ENCODE measurements around the gene FREM2. TPM values are rescaled to one million over a fixed set of nuclear protein-coding genes. Genes with fewer than 3 reads are reported as not detected.

Gene FREM2
- total RNA-seq, 1 experiment from 2014 or later: 2.5 TPM

DNA sequence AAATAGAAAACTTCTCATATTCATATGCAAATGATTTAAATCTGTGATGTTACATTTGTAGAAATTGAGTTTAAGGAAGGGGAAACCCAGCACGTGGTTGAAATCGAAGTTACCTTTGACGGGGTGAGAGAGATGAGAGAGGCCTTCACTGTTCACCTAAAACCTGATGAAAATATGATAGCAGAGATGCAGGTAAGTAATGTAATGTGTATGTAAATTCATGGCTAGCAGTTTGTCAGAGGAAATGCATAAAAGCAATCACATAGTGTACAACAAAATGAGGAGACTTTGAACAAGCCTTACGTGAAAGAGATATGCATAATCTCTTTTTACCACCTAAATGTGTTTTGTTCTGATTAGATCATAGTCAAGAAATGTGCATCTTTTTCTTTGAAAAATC, 169.2 kb downstream of the FREM2 start:
- DNase-seq (ENCODE audit: low read depth, low spot score): no peak
- in situ Hi-C loops (cut with HindIII; ENCODE audit: low pct_unique_long_range_greater_than_20kb, low sequenced_read_pairs): no loop called here

DNA sequence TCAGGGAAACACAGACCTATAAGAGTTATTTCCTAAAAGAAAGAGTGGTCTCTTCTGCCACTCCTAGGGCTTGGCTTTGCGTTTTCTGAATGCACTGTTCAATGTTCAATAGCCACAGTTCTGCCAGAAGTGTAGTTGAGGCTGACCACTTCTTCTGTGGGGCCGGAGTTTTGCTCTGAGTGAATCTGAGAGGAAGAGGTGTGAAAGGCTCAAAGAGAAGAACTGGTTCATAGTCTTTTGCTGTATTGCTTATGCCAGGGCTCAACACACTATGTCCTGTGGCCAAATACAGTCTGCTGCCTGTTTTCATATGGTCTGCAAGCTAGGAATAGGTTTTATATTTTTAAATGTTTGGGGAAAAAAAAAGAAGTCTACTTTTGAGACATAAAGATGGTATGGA, 175.6 kb downstream of the FREM2 start:
- DNase-seq (ENCODE audit: low read depth, low spot score): no peak
- in situ Hi-C loops (cut with HindIII; ENCODE audit: low pct_unique_long_range_greater_than_20kb, low sequenced_read_pairs): no loop called here

DNA sequence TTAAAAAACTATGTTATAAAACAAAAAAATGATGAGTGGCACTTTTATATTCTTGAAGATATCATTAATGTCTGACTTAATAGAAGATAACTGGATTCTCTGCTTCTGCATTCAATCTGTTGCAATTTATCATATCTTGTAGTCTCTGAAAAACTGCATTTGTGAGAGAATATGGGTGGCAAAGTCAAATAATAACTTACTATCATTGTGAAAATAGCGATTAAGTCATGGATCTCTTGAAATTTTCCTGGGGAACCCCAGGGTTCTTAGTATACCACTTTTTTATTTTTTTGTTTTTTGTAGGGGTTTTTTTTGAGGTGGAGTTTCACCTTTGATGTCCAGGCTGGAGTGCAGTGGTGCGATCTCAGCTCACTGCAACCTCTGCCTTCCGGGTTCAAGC, 176.7 kb downstream of the FREM2 start:
- in situ Hi-C loops (cut with HindIII; ENCODE audit: low pct_unique_long_range_greater_than_20kb, low sequenced_read_pairs): no loop called here

DNA sequence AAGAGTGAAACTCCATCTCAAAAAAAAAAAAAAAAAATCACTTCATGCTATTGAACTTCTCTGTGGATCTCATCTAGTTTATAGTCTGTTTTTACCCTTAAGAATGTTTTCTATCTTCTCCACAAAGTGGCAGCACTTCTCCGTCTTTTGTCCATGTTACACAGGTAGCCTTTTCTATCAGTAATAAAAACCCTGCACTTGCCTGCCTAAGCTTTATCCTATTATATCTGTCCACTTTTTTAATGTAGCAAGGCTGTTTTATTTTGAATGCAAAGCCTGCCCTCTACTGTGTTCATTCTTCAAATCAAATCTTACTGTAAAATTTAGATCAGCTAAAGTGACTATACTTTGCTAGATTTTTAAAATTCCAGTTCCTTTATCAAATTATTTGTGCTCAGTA, 179.8 kb downstream of the FREM2 start:
- in situ Hi-C loops (cut with HindIII; ENCODE audit: low pct_unique_long_range_greater_than_20kb, low sequenced_read_pairs): no loop called here
- DNase-seq (ENCODE audit: low read depth, low spot score): peak; percentile 48

More for the DNA sequence above, 176.7 kb downstream of the FREM2 start:
- no peak for DNase-seq (ENCODE audit: low read depth, low spot score)

DNA sequence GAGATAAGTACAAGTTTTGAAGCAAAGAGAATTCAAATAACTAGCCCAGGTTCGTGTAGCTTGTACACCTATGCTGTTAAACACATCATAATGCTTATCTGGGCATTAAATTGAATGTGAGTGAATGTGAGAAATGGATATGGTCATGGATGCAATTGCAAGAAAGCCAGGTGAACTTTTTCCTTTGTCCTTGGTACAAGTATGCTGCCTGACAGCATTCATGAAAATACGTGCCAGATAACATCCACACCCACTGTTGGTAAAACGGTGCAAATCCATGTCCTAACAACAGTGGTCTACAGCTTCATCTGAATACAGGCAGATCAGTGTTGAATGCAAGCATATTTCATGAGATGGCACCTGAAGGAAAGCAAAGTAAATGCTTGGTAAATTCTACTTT, 181.5 kb downstream of the FREM2 start:
- in situ Hi-C loops (cut with HindIII; ENCODE audit: low pct_unique_long_range_greater_than_20kb, low sequenced_read_pairs): no loop called here
- DNase-seq (ENCODE audit: low read depth, low spot score): no peak

DNA sequence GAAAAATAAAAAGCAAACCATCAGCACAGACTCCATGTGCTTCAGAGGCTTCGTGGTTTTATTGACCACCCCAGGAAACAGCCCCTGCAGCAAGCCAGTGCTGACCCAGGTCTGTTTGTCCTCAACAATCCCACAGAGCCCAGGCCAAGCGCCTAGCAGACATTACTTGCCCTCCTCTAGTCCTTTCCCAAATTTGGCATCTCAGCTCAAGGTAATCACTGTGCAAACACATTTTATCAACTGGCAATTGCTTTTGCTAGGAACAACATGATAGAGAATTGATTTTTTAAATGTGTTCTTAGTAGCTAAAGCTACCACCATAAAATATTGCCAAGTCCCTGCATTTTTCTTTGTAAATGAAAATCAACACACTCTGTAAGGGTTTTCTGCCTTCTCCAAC, 182.0 kb downstream of the FREM2 start:
- DNase-seq (ENCODE audit: low read depth, low spot score): no peak
- in situ Hi-C loops (cut with HindIII; ENCODE audit: low pct_unique_long_range_greater_than_20kb, low sequenced_read_pairs): no loop called here

DNA sequence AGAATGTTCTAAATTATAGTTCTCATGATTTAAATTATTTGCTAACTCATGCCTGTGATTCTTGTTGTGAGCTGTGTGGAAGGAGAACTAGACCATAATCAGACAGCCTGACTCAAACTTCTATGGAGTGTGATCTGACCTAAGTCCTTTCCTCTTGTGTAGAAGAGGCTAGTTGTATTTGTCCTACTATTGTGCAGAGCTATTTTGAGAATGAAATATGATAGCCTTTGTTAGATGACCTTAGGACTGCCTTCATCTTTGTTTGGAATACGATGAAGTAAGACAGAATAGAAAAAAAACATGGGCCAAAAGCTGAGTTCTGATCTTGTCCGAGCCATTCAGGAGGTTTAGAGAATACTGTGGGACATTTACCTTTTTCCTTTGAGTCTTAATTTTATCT, 184.4 kb downstream of the FREM2 start:
- DNase-seq (ENCODE audit: low read depth, low spot score): no peak
- in situ Hi-C loops (cut with HindIII; ENCODE audit: low pct_unique_long_range_greater_than_20kb, low sequenced_read_pairs): no loop called here

DNA sequence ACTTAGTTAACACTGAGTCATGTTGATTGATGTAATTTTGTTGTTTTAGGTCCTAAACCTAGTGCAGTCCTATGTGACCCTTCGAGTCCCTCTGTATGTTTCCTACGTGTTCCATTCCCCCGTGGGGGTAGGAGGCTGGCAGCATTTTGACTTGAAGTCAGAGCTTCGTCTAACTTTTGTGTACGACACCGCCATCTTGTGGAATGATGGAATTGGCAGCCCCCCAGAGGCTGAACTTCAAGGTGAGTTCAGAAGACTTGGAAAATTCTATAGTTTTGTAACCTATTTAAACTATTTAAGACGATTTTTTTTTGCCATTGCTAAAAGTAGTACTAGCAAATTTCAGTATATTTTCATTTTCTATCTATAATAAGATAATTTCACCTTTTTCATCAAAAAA, 185.8 kb downstream of the FREM2 start:
- DNase-seq (ENCODE audit: low read depth, low spot score): peak; percentile 82
- in situ Hi-C loops (cut with HindIII; ENCODE audit: low pct_unique_long_range_greater_than_20kb, low sequenced_read_pairs): no loop called here

DNA sequence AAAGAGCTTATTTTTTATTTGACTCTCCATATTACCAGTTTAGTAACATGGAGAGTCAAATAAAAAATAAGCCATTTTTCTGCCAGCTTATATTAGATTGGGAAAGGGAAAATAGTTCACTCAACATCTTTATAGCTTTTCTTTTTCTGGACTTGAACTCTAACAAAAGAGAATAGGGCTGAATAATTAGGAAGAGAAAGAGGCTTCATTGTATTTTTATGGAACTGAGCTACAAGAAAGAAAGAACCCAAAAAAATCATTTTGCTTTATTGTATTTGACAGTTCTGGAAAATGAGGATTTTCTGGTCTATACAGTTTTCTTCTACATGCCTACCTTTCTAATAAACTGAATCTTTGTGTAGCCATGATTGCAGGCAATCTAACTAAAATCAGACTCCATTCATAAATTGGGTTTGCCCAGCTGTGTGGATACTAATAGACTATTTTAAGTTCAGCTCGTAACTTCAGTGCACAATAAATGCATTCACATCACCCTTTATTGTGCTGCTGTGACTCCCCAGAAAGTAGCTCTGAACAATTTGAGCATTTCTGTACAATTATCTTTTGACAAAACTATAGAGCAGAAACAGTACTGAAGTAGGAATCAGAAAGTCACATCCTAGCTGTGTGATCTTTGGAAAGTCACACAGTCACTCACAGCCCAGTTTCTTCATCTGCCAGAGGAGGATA, 188.5 kb downstream of the FREM2 start:
- peak; percentile 15 for DNase-seq (ENCODE audit: low read depth, low spot score)
- in situ Hi-C loops (cut with HindIII; ENCODE audit: low pct_unique_long_range_greater_than_20kb, low sequenced_read_pairs): no loop called here

DNA sequence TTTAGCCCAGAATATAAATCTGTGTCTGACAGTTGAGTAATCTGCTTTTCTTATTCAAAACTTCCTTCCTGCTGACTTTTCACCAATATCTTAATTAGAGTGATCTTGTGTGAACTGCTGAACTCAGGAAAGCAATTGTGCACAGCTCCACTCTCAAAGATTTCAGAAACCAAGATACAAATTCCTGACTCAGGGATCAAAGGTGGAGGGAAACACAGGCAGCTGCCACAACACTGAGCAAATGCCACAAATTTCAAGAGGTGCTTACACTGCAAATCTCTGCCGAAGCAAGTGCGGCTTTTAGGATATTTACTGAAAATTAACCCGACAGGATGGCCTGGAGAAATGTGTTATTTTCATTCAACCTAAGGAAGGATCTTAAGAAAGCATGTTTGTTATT, 192.4 kb downstream of the FREM2 start:
- in situ Hi-C loops (cut with HindIII; ENCODE audit: low pct_unique_long_range_greater_than_20kb, low sequenced_read_pairs): no loop called here
- DNase-seq (ENCODE audit: low read depth, low spot score): no peak

DNA sequence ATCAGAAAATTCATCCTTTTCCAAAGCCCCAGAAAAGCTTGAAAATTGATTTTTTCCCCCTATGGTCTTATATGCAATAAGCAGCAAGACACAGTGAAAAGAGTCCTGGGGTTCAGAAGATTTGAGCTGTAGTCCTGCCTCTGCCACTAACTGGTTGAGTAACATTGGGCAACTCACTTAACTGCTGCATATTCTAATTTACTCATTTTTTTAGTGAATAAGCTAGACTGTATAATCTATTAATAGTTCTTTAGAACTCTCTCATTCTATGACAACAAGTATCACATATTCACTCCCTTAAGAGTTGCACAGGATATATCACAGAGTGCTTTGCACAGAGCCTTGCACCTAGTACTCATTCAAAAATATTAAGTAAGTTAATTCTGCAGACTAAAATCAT, 192.9 kb downstream of the FREM2 start:
- no peak for DNase-seq (ENCODE audit: low read depth, low spot score)
- in situ Hi-C loops (cut with HindIII; ENCODE audit: low pct_unique_long_range_greater_than_20kb, low sequenced_read_pairs): no loop called here

DNA sequence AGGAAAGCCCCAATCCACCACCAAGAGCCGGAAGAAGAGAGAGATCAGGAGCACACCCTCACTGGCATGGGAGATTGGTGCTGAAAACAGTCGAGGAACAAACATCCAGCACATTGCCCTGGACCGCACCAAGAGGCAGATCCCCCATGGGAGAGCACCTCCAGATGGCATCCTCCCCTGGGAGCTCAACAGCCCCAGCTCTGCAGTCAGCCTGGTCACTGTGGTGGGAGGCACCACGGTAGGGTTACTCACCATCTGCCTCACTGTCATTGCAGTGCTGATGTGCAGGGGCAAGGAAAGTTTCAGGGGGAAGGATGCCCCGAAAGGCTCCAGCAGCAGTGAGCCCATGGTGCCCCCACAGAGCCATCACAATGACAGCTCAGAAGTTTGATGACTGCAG, 193.5 kb downstream of the FREM2 start:
- in situ Hi-C loops (cut with HindIII; ENCODE audit: low pct_unique_long_range_greater_than_20kb, low sequenced_read_pairs): no loop called here
- no peak for DNase-seq (ENCODE audit: low read depth, low spot score)

DNA sequence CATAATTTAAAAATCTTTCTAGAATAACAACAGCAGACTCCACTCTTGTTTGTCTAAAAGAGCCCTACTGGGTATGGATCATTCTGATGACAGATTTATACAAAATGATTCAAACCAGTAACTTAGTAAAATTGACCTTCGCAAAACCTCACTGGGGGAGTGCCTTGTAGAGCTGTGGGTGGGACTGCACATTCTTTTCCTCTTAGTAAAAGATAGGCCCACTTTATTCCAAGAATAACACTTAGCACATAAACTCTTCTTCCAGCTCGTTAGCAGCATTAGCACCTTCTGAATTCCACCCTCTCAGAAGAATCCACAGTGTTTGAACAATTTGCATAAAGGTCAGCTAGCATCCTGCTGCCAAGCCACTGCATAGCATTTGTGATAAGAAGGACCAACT, 196.9 kb downstream of the FREM2 start:
- DNase-seq (ENCODE audit: low read depth, low spot score): no peak
- in situ Hi-C loops (cut with HindIII; ENCODE audit: low pct_unique_long_range_greater_than_20kb, low sequenced_read_pairs): no loop called here

DNA sequence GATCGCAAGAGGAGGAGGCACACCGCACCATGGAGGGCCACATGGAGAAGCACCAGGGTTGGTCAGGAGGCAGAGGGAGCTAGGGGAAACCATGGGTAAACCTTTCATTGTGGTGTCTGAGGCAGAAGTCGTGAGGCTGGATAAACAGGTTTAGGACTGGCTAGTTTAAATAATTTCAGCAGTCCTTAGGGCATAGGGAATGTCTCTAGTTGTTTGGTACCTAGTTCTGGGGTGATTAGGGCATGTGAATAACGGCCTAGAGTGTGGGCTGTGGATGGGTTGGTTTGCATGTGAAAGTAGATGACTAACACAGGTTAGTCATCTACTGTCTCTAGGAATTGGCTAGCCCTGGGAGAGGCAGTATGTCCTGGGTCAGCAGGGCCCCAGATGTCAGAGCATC, 201.4 kb downstream of the FREM2 start:
- in situ Hi-C loops (cut with HindIII; ENCODE audit: low pct_unique_long_range_greater_than_20kb, low sequenced_read_pairs): no loop called here
- DNase-seq (ENCODE audit: low read depth, low spot score): no peak

DNA sequence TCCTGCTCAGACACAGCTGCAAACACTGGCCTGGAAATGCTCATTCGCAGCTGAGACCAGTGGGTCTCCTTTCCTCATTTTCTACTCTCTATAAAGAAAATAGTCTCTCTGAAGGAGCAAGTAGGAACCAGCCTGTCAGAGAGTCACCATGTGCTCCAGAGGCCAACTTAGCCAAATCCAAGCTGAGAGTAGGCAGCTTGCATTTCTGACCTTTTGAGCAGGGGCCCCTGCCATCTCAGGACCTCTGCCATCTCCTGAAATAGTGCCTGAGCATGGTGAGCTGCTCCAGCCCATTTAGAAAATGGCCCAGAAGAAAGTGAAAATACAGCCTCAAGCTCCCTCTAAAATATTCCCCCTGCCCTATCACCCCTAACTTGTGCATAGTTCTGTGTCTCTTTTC, 208.2 kb downstream of the FREM2 start:
- in situ Hi-C loops (cut with HindIII; ENCODE audit: low pct_unique_long_range_greater_than_20kb, low sequenced_read_pairs): no loop called here
- DNase-seq (ENCODE audit: low read depth, low spot score): no peak

DNA sequence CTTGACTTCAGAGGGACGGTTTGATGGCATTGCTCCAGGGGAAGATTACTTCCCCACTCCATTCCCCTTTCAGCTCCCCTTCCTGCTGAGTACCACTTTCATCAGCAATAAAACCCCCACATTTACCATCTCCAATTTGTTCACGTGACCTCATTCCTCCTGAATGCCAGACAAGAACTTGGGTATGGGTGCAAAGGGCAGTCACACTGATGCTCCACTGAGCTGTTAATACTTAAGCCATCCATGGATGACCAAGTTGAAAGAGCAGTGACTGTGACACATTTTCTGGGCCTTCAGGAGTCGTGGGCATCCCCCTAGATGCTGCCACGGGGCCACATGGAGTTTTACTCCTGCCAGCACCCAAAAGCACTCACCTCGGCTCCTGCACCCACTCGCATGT, 210.6 kb downstream of the FREM2 start:
- no peak for DNase-seq (ENCODE audit: low read depth, low spot score)
- in situ Hi-C loops (cut with HindIII; ENCODE audit: low pct_unique_long_range_greater_than_20kb, low sequenced_read_pairs): no loop called here

DNA sequence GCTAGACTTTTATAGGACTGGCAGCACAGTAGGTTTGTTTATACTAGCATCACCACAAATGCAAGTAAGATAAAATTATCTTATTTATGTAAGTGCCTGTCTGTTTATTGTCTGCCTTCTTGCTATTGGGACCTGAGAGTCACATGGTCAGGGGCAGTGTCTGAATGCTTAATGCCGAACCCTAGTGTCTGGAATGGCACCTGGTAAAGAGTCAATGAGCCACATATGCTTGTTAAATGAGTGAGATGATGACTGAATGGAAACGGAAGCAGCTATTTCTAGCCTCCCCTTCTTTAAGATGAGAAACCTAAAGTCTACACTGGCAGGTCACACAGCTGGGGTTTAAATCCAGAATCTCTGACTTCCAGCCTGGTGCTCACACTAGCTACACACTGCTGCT, 211.6 kb downstream of the FREM2 start:
- in situ Hi-C loops (cut with HindIII; ENCODE audit: low pct_unique_long_range_greater_than_20kb, low sequenced_read_pairs): no loop called here
- DNase-seq (ENCODE audit: low read depth, low spot score): no peak

DNA sequence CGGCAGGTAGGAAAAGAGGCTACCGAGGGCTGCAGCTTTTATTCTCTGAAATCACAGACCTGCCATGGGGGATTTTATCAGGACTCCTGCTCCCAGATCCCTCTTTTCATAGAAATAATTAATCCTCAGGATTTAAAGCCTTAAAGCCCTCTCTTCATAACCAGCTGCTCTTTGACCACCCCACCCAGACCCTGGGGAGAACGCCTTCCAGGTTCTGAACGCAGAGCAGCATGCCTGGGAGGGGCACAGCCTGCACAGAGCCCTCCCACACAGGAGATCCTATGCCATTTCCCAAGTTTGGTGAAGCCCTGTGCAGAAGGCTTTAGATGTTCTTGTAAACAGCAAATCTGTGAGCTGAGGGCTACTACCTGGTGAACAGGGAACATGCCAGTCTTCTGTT, 212.7 kb downstream of the FREM2 start:
- no peak for DNase-seq (ENCODE audit: low read depth, low spot score)
- in situ Hi-C loops (cut with HindIII; ENCODE audit: low pct_unique_long_range_greater_than_20kb, low sequenced_read_pairs): no loop called here

DNA sequence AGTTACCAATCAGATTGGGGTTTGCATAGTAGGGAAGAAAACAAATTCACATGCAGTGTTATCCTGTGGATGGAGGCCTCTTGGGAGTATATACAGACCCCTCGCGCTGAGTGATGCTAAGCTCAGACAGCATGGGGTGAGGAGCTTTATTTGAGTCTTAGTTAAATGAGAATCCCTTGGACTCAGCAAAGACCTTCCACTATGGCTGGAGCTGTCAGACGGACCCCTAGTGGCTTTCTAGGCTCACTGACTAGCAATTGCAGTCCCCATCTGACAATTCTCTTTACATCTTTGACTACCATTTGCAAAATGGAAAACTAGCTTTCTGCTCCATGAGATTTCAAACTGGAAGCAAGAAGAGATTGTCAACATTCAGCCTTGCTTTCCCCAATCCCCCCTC, 213.3 kb downstream of the FREM2 start:
- peak; percentile 66 for DNase-seq (ENCODE audit: low read depth, low spot score)
- in situ Hi-C loops (cut with HindIII; ENCODE audit: low pct_unique_long_range_greater_than_20kb, low sequenced_read_pairs): no loop called here

DNA sequence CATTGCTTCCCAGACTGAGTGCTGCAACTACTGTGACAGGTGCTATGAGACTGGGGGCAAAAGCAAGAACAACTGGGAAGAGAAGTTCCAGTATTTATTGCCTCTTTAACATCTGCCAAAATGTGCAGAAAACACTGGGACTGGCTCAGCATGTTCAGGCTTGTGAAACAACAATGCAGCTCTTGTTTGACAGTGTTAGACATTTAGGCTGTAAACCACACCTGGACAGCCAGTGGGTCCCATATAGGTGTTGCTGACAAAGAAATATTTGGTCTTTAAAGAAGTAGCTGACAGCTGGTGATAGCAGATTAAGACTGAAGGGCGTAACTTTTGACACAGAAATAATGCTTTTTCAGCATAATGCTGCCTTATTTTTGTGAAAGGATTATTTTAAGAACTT, 215.7 kb downstream of the FREM2 start:
- in situ Hi-C loops (cut with HindIII; ENCODE audit: low pct_unique_long_range_greater_than_20kb, low sequenced_read_pairs): no loop called here

More for the DNA sequence above, 215.7 kb downstream of the FREM2 start:
- DNase-seq (ENCODE audit: low read depth, low spot score): no peak
